CD4-positive, alpha-beta T cell treated with Interleukin-1 beta for 1 hour (primary cell): ENCODE measurements around the gene HGF.
"Not testable (repeated sequence)": the region's sequence is repeated elsewhere in the genome, so short reads cannot be mapped to it uniquely, and the experiment has no call there.

Experiments
- DNase-seq, 2 donors: peaks; one replicate each; pipeline ENCODE4 v3.0.0-alpha.2; 2020 to 2022

HGF gene

DNA sequence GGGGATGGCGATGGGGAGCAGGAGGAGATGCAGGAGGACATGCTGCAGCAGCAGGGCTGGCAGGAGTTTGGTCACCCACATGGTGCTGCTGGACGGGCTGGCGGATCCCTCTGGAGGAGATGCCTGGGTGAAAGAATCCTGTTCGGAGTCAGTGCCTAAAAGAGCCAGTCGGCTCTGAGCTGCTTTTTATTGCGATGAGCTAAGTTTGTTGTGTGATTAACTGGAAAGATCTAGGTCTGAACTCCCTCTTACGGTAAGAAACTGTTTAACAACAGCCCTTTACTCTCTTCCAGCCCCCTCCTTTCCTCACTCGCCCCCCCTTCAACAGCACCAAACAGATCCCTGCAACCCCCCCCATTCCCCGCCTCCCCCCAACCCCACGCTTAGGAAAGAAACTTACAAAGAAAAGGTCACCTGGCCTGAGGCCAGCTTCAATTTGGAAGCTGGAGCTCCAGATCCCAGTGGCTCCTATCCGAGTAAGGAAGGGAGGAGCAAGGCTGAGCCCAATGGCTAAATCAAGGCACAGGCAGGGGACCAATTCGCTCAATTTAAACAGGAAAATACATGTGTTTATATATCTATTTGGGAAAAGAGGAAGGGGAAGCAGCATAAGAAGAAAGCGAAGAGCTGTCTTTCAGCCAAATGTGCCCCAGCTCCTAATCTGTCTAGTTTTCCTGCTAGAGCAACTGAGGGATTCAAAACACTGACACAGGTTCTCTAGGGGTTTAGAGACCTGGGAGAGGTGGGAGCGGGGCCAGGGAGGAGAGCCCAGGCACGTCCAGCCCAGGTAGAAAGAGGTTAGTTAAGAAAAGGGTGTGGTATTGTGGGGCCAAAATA lies at the start of gene HGF:
HGF (minus strand) TSS at position 157 of the 837 bp plus-strand sequence; CDS start at position 81, 76 bp downstream.
- DNase-seq = no peak

DNA sequence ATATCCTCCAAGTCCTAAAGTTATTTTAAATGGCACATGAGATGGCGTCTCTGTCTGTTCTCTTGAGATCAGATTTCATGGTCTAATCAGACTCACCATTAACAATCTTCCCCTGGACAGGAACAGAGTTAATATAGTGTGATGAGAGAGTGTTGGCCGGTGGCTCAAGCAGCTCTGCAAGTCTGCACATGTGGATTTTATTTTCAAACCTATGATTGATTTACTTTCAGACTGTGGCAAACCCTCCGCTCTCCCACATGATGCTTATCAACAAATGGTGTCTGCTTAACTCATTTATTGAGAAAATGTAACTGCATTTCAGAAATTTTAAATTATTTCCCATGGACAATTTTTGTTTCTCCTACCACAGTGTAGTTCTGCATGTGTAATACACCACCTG lies 46.5 kb upstream of the HGF start:
- no peak for DNase-seq

DNA sequence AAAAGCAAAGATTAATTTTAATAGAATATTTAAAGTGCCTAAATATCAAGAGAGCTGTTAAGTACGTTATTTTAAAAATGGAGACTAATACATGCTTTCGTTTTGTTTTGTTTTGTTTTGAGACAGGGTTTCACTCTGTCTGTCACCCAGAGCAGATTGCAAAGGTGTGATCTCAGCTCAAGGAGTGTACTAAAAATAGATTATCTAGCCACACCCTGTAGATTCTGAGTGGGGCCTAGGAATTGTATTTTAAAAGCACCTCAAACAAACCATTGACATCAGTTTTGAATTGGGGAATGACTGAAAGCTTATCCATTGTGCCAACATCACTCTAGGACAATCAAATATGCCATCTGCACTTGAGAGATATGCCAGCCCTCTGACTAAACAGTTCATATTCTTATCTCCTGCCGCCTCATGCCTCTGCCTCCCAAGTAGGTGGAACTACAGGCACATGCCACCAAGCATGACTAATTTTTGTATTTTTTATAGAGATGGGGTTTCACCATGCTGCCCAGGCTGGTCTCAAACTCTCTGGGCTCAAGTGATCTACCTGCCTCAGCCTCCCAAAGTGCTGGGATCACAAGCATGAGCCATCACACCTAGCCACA lies 43.1 kb upstream of the HGF start:
- not testable (repeated sequence) for DNase-seq

- DNase-seq = no peak
These were observed 42.4 kb upstream of the HGF start for GRCh38 chr7:81811956-81812865.

DNA sequence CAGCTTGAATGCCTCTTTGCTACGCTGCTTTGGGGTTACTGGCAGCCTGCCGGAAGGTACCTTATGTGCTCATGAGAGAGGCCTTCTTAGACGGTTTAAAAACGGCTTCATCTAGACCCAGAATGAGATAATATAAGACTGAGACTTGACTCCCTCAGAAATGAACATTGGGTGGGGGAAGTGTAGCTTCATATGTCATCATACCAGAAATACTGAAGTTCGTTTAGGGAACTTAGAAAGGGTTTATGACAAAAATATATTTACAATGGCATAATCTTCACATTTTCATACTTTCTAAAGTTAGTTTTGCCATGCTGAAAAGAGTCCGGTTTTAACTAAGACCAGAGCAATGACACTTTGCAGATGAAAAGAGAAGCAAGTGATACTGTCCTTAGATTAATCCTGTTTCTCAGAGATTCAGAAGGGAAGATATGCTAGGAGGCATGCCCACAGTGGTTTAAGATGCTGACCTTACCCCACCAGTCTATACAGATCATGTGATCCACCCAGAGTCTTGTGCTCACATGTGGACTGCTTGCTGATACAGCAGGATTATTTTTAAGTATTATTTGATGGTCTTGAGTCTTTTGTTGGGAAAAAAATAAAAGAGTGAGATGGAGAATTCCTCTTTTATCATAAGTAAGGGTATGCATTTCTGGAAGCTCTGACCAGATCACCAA lies 40.8 kb upstream of the HGF start:
- no peak for DNase-seq

DNA sequence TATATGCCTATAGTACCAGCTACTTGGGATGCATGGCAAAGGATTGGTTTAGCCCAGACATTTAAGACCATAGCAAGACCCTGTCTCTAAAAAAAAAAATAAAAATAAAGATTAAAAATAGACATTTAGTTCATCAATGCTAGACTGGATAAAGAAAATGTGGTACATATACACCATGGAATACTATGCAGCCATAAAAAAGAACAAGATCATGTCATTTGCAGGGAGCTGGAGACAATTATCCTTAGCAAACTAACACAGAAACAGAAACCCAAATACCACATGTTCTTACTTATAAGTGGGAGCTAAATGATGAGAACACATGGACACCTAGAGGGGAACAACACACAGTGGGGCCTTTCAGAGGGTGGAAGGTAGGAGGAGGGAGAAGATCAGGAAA lies 38.5 kb upstream of the HGF start:
- DNase-seq = not testable (repeated sequence)

DNA sequence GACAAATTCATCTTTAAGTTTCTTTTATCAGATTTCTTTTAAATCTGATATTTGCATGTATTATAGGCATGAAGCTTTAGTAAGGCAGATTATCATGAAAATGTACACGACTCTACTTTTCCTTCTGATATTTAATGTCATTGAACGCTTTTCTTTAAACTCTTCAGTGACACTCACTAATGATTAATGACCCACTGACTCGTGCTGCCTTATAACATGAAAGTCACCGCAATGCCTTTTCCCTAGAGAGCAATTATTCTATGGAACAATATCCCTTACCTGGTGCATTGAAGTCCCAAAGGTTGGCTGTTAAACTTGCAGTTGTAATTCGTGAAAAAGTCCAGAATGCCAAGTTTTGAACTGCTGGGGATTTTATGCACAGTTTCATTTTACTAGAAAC lies 33.4 kb upstream of the HGF start:
- DNase-seq = no peak

DNA sequence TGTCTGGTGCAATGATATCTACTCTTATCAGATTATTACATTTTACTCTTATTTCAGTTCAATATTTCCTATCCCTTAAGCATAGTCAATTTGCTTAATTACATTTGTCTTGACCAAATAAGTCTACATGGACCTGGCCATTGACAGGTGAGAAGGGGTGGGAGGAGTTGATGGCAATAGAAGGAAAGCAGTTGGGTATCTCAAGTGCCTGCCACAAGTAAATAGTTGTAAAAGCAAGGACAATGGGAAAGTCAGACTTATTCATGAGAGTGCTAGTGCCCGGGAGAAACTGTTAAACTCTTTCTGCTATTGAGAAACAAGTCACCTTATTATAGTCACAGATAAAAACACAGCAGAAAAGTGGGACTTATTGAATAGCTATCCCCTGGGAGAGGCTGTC lies 32.4 kb upstream of the HGF start:
- no peak for DNase-seq

GRCh38 chr7:81801532-81801931 lies 31.7 kb upstream of the HGF start:
- DNase-seq = no peak

- no peak for DNase-seq
These were observed 22.0 kb upstream of the HGF start for GRCh38 chr7:81791568-81792518.

DNA sequence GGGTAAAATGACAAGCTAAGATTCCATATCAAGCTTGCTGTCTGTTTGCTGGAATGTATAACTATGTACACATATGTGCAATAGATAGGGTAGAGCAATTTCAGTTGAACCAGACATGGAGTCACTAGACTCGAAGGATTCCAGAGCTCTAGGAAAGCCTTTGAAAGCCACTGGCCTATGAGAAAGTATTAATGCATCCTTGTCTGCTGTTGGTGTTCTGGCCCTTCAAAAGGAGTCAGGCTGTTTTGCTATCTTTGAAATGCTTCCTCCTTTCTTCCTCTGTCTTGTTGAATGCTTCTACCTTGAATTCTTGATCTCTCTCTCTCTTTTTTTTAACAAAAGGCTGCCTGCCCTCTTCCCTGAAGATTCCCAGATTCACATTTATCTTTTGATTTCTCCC lies 20.8 kb upstream of the HGF start:
- no peak for DNase-seq

GRCh38 chr7:81790120-81790500 lies 20.3 kb upstream of the HGF start:
- no peak for DNase-seq

- no peak for DNase-seq
These were observed 19.7 kb upstream of the HGF start for GRCh38 chr7:81789406-81790119.

- DNase-seq = no peak
These were observed 18.4 kb upstream of the HGF start for GRCh38 chr7:81788246-81788645.

GRCh38 chr7:81783818-81784217 lies 14.0 kb upstream of the HGF start:
- no peak for DNase-seq

DNA sequence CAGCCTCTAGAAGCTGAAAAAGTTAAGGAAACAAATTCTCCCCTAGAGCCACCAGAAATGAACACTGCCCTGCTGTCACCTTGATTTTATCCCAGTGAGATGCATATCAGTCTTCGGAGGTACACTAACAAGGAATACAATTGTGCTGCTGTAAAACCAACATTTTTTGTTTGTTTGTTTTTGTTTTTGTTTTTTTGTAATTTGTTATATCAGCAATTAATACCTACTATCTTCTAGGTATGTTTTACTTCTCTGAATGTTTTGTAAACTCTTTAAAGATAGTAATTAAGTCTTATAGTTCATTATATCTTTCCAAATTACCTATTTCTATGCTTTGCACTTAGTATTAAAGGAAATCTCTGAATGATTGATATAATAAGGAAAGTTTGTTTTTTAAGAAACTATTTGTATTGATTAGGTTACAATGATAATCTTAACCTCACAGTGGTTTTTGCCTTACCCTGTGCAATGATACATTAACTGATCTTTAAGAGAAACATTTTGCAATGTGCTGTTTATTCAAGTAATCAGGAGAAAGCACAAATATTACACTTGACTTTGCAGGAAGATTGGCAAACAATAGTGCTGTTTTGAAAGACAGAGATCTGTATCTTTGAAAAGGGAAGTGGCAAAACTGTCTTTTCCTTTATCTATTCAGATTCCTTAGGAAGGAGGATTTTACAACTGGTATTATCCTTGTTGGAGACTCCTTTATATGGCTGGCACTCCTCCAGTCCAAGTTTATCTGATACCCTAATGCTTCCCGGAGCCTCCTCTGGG lies 11.3 kb upstream of the HGF start:
- DNase-seq = no peak

GRCh38 chr7:81779706-81780105 lies 9.9 kb upstream of the HGF start:
- DNase-seq = no peak

DNA sequence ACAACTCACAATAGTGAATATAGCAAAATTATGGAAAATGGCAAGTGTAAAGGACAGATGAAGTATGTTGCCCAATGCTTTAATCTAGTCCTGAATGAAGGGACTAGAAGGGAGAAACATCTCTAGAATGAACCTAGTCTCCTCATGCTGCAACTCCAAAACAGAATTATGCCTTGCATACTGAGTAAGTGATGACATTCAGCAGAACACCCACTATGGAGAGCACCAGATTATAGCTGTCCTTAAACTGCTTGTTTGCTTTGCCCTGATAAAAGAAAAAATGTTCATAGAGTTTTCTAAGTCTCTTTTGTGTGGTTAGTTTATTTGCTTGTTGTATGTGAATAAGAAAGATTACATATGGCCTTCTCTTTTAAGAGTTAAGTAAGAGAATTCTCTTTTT lies 7.8 kb upstream of the HGF start:
- DNase-seq = no peak

DNA sequence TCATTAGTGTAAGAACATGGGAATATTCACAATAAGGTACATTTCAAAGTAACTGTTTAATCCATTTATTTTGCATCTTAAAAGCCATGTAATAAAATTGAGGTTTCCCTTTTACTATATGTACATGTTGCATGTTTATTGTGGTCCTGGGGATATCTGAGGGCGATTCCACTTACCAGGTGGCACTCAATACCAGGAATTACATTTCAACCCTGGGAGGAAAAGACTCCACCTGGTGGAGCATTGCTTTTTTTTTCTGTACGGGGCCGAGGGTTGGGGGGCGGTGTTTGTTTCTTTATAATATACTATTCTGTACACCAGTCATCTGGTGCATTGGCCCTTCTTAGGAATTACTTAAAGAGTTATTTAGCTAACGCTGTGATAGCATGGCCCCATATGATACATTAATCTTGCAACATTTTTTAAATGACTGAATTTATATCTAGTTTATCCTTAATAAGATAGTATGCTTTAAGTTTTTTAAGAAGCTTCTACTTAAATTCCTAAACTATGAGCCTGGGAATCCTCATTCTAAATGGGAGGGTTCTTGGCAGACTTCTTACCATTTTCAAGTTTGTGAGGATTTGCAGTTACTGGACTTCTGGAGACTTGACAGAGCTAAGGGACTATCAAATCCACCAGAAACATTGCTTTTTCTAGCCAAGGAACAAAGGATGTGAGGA lies 7.2 kb upstream of the HGF start:
- DNase-seq = no peak

- no peak for DNase-seq
These were observed 6.3 kb upstream of the HGF start for GRCh38 chr7:81776161-81776560.
